ENCODE measurements around the gene DIAPH3. TPM values are rescaled to one million over a fixed set of nuclear protein-coding genes. Genes with fewer than 3 reads are reported as not detected.
A peak's percentile ranks its signal among the peaks of the same experiment; 100 is the strongest.

DIAPH3 gene
- total RNA-seq, 1 donor from 2014 or later, result 5.8 TPM

Small RNA genes lying within 50 kb of the gene (small RNA-seq; reads per million reads assigned to genes)
- gene RN7SL375P, result not detected
- 0.78 reads per million, percentile 67 among the genes with 10 or more reads in this experiment for gene RNY4P28

Other genes with a start within 250 kb of the DIAPH3 start
- 65.0 TPM for gene TDRD3, start 233.3 kb upstream of the DIAPH3 start, total RNA-seq

Measured in occipital lobe (tissue), 2 donors.